GM21529 (cell line): ENCODE data around the gene DMBT1.

Experiments used
- ATAC-seq: cut with Tn5 transposase; IDR thresholded peaks from one replicate; pipeline ENCODE4 v1.9.1; 2021; ENCODE audit not compliant: unreplicated experiment

Gene DMBT1

DNA sequence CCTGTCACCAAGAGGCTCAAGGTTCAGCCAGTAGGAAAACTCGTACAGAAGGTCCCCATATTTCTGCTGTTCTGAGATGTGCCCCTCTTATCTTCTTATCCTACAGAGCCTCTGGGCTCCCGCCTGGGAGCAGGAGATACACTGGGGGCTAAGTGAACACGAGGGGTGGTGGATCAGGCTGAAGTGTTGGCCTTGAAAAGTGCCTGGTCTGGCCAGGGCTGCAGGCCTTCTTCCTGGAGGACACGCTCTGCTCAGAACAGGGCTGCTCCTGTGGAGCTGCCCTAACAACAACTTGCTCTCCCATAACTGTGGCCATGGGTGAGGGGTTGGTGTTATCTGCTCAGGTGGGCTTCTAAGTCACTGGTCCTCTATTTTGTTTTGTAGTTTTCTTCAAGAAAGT, 105.4 kb downstream of the DMBT1 start:
- no peak for ATAC-seq

DNA sequence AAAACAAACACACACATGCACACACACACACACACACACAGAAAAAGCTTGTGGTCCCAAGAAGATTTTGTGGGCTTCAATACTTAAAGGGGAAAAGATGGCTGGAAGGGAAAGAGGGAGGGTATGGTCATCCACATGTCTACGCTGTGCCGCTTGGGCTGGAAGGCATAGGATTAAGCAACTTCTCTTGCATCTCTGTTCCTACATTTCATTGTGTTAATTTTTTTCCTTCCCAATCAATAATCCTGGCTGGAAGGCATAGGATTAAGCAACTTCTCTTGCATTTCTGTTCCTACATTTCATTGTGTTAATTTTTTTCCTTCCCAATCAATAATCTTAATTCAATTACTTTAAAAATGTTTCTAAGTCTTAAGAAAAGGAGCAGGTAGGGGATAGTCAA, 108.5 kb downstream of the DMBT1 start:
- ATAC-seq, result no peak

DNA sequence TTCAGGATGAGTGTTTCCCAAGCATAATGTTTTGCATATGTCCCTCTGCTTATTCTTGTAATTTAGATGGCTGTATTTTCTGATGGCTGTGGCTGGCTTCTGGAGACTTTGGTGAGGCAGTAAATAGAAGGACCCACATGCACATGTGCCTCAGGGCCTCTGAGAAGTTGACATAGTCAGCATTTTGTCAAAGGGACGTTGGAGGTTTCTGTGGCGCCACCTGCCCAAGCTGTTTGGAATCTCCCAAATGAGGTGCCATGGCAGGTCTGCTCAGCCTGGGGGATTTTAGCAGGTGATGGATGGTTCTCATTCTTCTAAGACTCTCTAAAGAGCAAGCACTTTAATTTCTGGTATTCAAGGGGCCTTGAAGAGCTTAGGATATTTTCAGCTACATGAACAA, 109.3 kb downstream of the DMBT1 start:
- ATAC-seq, result no peak

DNA sequence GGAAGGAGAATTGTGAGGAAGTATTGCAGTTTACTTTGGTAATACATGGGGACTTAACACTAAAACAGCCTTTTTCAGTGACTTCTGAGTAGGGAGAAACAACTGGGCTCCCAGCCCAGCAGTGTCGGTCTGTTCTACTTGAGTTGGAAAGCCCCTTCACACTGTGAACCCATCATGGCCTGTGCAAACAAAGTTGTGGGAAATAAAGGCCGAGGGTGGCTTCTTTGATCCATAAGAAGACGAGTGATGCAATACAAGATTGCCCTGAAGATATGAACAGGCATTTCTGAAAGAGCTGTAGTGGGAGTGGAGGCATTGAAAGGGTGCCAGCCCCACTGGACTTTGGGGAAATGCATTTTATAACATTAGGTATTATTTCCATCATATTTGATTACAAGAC, 110.8 kb downstream of the DMBT1 start:
- ATAC-seq, result no peak

DNA sequence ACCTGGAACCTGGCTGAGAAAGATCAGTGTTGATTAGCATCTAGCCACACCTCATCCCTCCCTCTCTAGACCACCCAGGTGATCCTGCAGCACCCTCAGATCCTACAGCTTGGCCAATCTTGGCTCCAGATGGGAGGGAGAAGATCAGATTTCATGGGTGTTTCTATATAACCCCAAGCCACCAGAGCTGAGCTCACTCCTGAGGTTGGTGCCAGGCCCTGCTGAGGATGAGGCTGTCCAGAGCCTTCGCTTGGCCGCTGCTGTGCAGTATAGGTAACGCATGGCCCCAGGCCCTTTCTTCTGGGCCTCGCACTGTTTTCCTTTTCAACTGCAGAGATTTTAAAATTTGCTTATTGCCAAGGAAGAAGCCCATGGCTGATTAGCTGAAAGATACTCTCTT, 112.1 kb downstream of the DMBT1 start:
- ATAC-seq, result no peak

DNA sequence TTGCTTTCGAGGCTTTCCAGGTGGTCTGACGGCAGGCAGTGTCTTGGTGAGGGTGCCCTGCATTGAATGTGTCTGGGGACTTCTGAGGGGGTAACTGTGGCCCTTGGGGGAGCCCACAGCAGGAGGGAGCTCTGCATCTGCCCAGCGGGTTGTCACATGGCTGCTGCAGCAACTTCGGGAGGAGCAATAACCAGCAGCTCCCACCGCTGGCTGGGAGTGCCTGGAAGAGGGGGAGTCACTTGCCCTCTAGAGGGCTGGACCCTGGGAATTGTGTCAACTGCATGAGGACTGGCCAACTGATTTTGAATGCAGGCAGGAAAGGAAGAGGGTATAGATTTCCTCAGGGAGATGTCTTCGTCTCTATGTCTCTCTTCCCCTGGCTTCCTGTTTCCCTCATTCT, 112.7 kb downstream of the DMBT1 start:
- ATAC-seq, result no peak

DNA sequence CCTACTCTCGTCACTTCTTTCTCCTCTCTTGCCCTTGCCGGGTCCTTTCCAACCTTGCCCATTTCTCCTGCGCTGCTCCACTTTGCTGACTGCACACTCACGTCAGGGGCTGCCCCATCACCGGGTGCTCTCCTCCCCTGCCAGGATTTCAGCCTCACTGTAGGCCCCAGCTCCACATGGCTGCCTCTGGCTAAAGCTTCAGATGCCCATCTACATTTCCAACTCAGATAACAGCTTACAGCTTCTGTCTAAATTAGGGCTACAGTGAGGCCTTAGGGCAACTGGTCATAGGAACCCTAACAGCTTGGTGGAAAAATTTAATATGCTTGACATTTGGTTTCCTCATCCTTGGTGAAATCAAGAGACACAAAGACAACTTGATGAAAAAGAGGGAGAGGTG, 113.2 kb downstream of the DMBT1 start:
- no peak for ATAC-seq

DNA sequence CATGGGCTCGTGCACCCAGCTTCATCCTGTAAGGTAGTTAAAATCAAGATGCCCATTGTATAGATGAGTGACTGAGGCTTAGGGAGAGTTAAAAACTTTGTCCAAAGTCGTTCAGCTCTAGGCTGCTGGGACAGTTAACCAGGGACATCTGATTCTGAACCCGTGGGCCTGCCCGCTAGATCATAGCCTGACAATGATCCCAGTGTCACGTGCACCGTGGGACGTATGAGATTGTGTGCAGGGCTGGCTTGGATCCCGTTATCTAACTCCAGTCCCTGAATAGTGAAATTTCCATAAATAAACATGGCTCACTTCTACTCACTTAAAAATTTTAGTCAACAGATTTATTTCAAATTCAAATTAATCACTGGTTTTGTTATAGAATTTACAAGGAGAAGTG, 114.2 kb downstream of the DMBT1 start:
- no peak for ATAC-seq

DNA sequence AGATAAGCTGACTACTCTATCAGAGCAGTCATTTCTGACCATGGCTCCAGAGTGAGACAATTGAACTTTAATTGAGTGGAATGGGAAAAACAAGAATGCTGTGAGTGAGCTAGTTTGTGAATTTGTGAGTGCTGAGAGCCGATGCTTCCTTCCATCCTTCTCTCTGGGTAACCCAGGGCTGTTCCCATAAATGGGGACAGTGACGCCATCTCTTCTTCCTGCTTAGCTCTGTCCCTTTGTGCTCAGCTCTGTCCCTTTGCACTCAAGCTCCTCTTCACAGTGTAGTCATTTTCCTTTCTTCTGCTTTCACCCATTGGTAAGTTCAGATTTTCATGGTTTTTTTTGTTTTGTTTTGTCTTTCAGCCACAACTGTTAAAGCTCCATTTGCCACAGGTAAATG, 114.7 kb downstream of the DMBT1 start:
- no peak for ATAC-seq

DNA sequence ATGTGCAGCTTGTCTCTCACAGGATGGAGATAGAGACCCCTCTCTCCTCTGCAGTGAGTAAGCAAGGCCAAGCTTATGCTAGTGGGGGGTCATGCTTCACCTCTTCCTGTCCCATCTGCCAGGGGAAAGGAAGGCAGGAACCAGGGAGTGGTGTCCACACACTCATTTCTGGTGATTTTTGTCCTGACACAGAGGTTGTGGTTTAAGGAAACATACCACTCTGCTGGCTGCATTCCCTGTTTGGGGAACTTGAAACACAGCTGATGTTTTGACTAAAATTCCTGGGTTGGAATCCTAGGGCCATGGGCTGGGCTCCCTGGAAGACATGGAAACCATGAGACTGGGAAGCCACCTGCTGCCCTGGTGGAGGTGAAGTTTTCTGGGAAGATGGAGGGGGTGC, 117.7 kb downstream of the DMBT1 start:
- ATAC-seq, result no peak

DNA sequence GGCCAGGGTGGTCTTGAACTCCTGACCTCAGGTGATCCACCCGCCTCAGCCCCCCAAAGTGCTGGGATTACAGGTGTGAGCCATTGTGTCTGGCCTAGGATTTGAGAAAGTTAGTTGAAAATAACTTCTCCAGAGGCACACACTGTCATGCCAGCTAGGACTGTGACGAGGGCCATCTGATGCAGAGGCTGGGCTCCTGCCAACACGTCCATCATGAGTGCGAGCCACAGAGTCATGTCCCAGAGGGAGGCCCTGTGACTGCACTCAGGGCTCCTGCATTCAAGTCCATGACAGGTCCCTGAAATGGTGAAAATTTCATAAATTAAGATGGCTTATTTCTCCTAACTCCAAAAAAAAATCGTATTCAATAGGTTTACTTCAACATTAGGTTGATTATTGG, 122.0 kb downstream of the DMBT1 start:
- no peak for ATAC-seq

DNA sequence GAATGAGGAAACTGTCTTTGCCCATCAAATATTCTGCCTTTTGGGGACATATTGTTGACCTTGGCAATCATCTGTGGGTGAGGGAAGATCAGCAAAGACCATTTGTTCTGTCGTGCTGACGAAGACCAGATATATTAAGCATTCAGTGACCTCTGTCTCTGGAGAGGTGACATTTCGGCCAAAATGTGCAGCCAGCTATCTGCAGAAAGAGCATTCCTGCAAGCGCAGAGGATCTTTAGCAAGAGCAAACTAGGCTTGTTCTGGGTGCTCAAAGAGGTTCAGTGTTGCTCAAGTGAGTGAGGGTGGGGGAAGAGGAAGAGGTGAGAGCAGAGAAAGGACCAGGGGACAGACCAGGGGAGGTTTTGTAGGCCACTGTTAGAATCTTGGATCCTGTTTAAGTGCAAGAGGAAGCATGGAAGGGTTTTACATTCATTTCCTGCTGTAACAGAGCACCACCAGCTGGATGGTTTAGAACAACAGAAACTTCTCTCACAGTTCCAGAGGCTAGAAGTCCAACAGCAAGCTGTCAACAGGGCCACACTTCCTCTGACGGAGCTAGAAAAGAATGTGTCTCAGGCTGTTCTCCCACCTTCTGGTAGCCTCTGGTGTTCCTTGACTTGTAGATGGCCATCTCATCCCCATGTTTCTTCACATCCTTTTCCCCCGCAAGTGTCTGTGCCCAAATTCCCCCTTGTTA, 127.9 kb downstream of the DMBT1 start:
- ATAC-seq, result no peak

DNA sequence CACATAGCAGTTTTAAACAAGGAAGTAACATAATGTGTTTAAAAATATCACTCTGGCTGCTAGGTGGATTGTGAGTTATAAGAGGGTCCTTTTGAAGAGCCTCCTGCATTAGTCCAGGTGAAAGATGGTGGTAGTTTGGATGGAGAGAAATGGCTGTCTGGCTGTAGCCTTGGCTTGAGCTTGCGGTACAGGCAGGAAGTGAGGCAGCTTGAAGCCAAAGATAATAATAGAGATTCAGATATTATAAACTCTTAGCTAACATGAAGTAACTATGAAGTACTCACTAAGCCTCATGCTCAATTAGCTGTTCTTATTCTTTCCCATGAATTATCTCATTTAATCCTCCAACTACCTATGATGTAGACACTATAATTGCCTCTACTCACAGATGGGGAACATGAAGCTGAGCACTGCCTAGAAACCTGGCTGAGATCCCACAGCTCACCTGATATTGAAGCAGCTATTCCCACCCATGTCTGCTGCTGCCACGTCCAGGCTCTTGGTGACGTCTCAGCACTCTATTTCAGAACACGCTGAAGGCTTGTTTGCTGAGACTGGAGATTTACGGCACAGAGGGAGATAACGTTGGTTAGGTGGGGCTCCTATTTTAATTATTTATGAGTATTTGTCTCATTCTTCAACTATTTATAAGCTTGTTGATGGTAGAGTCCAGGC, 128.7 kb downstream of the DMBT1 start:
- no peak for ATAC-seq

DNA sequence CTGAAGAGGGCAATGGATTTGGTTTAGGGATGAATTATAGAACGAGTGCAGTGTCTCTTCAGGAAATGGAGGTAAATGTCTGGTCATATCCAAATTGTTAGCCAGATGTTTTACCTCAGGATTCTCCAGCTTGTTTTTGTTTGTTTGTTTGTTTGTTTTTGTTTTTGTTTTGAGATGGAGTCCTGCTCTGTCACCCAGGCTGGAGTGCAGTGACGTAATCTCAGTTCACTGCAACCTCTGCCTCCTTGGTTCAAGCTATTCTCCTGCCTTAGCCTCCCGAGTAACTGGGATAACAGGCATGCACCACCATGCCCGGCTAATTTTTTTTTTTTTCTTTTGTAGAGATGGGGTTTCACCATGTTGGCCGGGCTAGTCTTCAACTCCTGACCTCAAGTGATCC, 132.2 kb downstream of the DMBT1 start:
- no peak for ATAC-seq
